Measurements from ENCODE around the gene RAD23B.
"Not testable (repeated sequence)": the region's sequence is repeated elsewhere in the genome, so short reads cannot be mapped to it uniquely, and the experiment has no call there.

Gene RAD23B

DNA sequence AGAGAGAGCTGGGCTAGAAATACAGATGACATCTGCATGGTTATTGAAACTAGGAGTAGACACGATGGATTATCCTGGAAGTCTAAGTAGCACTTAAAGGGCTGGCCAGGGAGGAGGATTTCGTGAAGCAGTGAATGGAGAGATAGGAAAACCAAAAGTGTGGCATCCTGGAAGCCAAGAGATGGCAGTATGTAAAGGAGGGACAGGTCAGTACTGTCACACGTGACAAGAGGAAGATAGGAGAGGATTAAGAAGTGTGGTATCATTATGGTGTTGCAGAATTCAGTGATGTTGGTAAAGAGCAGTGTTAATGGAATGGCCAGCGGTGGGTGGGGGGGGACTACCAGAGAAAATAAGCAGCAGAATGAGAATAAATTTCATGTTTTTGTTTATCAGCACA is 11.7 kb downstream of the RAD23B start:
- DNase-seq: no peak

- DNase-seq: no peak
Measured at GRCh38 chr9:107295995-107296394, 12.9 kb downstream of the RAD23B start.

GRCh38 chr9:107296592-107296991 is 13.5 kb downstream of the RAD23B start:
- not testable (repeated sequence) for DNase-seq

GRCh38 chr9:107299437-107299836 is 16.4 kb downstream of the RAD23B start:
- no peak for DNase-seq

GRCh38 chr9:107306308-107306707 is 23.2 kb downstream of the RAD23B start:
- no peak for DNase-seq

GRCh38 chr9:107307331-107307730 is 24.3 kb downstream of the RAD23B start:
- no peak for DNase-seq

DNA sequence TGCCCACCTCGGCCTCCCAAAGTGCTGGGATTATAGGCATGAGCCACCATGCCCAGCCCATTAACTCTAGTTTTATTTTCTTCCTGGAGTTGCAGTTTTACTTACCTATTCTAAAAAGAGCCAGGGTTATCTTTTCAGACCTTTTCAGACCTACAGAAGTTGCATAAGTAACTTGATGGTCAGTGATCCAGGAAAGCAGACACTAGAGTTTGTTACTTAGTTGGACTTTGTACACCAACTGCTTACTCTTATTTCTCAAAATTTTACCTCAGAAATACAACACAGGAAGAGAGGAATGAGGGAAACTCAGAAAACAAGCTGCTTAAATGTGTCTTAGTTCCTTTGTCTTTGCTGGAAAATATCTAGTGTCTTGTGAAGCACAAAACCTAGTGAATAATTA is 25.4 kb downstream of the RAD23B start:
- DNase-seq: no peak

DNA sequence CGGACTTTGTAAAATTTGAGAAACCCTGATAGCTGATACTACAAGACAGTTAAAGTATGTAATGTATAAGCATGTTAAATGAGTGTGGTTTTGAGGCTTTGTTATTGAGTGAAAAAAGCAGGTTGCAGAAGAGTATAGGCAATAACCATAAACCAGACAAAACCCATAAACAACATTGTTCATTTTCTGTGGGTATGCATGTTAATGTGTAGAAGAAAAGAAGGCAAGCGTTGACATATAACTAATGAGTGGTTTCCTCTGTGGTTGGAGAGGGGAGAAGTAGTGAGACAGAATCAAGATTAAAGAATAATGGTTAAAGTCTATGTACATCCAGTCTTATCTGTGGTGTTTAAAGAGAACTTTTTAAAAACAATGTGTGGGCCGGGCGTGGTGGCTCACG is 26.2 kb downstream of the RAD23B start:
- DNase-seq: no peak

GRCh38 chr9:107312376-107313050 is 29.4 kb downstream of the RAD23B start:
- DNase-seq: no peak

- no peak for DNase-seq
Measured at GRCh38 chr9:107313555-107314096, 30.5 kb downstream of the RAD23B start.

DNA sequence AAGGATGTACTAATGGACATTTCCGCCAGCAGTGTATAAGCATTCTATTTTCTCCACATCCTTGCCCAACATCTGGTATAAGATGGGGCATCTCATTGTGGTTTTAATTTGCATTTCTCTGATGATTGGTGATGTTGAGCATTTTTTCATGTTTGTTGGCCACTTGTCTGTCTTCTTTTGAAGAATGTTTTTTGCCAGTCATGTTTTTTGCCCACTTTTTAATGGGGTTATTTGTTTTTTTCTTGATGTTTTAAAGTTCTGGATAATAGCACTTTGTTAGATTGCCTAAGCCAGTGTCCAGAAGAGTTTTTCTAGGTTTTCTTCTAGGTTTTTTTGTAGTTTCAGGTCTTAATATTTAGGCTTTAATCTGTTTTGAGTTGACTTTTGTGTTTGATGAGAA is 31.7 kb downstream of the RAD23B start:
- no peak for DNase-seq

GRCh38 chr9:107316795-107317661 is 33.9 kb downstream of the RAD23B start:
- no peak for DNase-seq

DNA sequence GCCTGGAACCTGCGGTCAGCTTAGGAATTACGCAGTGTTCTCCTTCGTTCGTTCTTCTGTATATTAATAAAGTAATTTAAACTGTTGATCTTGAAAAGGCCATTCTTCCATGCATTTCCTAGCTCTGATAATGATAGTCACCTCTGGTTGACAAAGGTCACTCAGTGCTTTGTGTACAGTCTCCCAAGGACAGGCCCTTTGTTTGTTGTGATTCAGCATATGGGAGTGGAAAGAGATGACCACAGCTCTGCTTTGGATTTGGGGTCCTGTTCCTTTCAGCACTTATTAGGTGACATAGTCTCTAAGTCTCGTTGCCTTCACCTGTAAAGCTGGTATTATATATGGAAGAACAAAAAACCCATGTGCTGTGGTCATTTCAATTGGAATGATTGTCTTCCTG is 39.6 kb downstream of the RAD23B start:
- DNase-seq: no peak

DNA sequence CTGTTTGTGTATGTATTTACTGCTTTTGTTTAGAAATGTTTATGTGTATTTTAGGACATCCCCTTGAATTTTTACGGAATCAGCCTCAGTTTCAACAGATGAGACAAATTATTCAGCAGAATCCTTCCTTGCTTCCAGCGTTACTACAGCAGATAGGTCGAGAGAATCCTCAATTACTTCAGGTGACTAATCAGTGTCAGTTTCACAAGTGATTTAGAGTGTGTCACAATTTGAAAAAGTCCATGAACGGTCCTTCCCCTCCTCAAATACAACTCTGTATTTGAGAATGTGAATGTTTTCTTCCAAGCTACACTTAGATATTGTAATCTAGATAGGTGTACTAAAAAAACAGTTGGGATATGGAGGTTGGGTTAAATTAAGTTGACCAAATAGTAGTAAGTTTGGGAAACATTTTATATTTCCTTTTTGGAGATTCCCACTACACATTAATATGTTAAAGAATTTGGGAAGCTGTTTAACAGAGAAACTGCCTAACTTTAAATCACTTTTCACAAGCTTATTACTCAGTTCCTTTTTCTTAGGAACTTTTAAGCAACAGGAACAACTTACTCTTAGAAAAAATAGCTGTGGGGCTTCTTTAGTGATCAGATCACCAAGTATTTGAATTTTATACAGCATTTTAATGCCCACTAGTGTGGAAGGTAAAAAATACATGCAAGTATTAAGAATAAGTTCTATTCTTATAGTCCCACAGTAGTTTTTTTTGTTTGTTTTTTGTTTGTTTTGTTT is 40.9 kb downstream of the RAD23B start:
- no peak for DNase-seq

DNA sequence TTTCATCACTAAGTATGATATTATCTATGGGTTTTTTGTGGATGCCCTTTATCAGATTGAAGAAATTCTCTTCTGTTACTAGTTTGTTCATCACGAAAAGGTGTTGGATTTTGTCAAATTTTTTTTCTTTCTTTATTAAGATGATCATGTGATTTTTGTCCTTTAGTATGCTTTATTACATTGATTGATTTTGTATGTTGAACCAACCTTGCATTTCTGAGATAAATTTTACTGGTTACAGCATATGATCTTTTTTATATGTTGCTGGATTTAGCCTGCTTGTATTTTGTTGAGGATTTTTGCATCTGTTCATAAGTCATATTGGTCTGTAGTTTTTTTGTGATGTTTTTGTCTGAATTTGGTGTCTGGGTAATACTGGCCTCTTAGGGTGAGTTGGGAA is 42.8 kb downstream of the RAD23B start:
- DNase-seq: no peak

GRCh38 chr9:107328510-107328909 is 45.4 kb downstream of the RAD23B start:
- DNase-seq: no peak

DNA sequence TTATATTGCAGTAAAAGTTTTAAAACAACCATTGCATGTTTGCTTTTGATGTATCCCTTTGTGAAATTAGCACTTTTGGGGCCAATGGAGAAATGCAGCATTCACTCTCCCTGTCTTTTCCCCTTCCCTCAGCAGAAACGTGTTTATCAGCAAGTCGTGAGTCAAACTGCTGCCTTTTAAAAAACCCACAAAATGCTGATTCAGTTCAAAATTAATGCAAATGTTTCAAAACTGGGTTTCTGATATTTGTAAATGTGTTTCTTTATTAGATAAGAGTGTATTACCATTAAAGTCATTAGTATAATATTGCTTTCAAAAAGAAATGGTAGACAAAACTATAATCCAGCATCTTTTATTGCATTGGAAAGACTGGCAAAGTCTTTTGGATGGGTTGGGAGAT is 47.3 kb downstream of the RAD23B start:
- DNase-seq: no peak

DNA sequence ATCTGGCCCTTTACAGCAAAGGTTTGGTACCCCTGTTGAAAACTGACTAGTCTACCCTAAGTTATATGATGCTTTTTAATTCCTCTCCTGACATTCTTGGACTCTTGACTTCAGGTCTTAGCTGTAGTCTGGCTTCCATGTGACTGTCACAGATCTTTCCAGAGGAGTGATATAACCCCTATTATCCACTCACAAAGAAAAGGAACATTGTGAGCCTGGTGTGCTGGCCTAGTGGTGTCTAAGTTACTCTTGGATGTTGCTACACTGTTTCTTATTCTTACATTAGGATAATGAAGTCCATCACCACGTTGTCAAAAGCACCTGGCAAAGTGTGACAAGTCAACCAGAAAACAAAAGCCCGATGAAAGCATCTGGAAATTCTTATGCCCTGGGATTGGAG is 49.8 kb downstream of the RAD23B start:
- DNase-seq: no peak

DNA sequence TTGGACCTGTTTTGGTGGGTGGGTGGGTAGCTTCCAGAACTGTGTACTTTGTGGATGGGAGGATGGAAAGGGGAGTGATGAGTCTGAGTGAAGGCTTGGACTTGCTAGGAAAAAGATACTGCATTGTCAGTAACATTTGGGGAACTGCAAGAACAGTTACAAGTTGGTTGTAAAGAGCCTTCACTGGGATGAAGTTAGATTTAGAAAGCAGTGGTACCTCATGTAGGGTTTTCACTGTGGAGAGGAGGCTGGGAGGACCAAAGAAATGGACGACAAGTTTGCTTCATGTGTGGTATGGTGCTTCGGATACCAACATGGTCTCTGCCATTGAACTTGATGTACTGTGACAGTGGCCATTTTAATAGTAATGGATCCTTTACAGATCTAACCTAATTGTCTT is 50.3 kb downstream of the RAD23B start:
- DNase-seq: no peak

- DNase-seq: no peak
Measured at GRCh38 chr9:107334103-107334776, 51.2 kb downstream of the RAD23B start.

GRCh38 chr9:107335331-107335730 is 52.3 kb downstream of the RAD23B start:
- DNase-seq: no peak

- DNase-seq: no peak
Measured at GRCh38 chr9:107336718-107337360, 53.8 kb downstream of the RAD23B start.

Data from NCI-H187 (cell line).